ENCODE results near the gene NMT1. TPM values are rescaled to one million over a fixed set of nuclear protein-coding genes. Genes with fewer than 3 reads are reported as not detected.

The NMT1 gene
- total and polyA plus RNA-seq, 2 donors, result 39.3 to 70.7 TPM

DNA sequence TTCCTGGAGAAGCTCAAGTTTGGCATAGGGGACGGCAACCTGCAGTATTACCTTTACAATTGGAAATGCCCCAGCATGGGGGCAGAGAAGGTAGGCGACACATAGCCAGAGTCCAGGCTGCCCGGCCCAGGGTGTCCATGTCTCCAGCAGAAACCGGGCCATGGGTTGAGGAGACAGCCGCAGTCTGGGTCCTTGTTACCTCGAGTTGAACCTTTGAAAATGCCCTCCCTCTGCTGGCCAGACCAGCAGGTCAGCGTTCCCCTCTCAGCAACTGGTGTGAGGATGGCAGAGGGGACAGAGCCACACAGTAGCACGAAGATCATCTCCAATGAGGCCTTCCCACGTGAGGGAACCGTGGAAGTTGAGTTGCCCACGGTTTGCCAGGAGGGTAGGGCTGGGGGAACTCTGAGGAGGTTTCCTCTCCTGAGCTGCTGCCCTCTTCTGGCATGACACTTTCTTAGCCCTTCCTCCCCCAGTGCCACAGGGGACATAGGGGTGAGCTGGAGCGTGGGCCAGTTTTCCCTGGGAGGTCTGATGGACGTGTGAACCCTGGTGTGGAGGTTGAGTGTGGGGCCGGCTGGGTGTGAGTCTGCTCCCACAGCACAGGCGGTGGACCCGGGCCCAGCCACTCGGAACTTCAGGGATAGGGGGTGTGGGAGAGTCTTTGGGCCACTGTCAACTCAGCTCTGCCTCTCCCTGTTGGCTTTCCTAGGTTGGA is 43.9 kb downstream of the NMT1 start:
- no peak overlapping the region for H3K4me3 ChIP-seq (ENCODE audit: low read length in 2 of 2)
- H3K27ac ChIP-seq (ENCODE audit: low read depth in 1 of 2, low read length in 1 of 2), result no peak overlapping the region
- H3K27me3 ChIP-seq (ENCODE audit: control insufficient read depth in 2 of 2, insufficient read depth in 1 of 2, low read length in 1 of 2), result no peaks in the 10 kb centered on the region
- H3K4me1 ChIP-seq (ENCODE audit: control insufficient read depth in 2 of 2, insufficient read depth in 2 of 2, low read length in 2 of 2), result peaks cover 0 to 10% of the 10 kb centered on the region in 2 donors
- no peaks in the 10 kb centered on the region for H3K9me3 ChIP-seq (ENCODE audit: control insufficient read depth in 2 of 2, insufficient read depth in 1 of 2, low read length in 1 of 2)
- no peak for DNase-seq (ENCODE audit: low read depth in 6 of 9, low spot score in 9 of 9)
- 96% methylated on average over 17 of the region's 17 CpGs for WGBS
- peaks cover 81 to 82% of the 10 kb centered on the region in 2 donors for H3K36me3 ChIP-seq (ENCODE audit: control insufficient read depth in 2 of 2, insufficient read depth in 2 of 2, low read length in 1 of 2)

DNA sequence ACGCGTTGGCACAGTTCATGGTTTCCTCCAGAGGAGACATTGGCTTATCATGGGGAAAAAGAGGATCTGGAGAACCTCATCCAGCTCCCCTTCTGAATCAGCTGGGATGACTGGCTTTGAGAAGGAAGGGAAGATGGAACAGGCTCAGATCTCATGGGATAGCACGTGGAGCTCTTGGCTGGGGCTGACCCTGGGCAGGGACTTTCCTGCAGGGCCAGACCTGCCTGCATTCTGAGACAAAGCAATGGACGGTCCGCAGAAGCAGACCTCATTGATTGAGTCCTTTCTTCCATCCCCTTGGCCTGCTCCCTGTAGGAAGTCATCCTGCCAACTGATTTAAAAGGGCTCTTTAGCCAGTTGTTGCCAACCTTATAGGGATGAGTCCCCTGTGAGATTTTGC is 45.0 kb downstream of the NMT1 start:
- peaks cover 0 to 10% of the 10 kb centered on the region in 2 donors for H3K4me1 ChIP-seq (ENCODE audit: control insufficient read depth in 2 of 2, insufficient read depth in 2 of 2, low read length in 2 of 2)
- 94% methylated on average over 5 of the region's 5 CpGs for WGBS

DNA sequence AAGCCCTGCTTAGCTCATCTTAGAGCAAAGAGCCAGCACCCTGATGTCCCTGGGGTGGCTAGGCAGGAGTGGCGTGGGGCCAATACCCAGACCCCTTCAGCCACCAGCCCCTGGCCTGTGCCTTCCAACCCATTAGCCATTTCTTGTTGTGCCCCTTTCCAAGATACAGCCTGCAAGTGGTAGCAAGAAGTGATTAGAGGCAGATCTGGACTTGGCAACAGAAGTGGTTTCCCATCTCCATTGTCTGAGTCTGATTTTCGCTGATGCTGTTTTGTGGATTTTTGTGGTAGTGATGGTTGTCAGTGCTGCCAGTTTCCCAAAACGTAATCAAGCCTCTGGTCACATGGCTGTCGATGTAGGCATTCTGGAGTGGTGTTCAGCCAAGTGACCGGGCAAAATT is 45.5 kb downstream of the NMT1 start:
- WGBS, result 96% methylated on average over 5 of the region's 5 CpGs
- no peak overlapping the region for H3K27ac ChIP-seq (ENCODE audit: low read depth in 1 of 2, low read length in 1 of 2)
- peaks cover 0 to 10% of the 10 kb centered on the region in 2 donors for H3K4me1 ChIP-seq (ENCODE audit: control insufficient read depth in 2 of 2, insufficient read depth in 2 of 2, low read length in 2 of 2)
- H3K36me3 ChIP-seq (ENCODE audit: control insufficient read depth in 2 of 2, insufficient read depth in 2 of 2, low read length in 1 of 2), result peaks cover 76 to 77% of the 10 kb centered on the region in 2 donors
- no peak for DNase-seq (ENCODE audit: low read depth in 6 of 9, low spot score in 9 of 9)
- no peaks in the 10 kb centered on the region for H3K27me3 ChIP-seq (ENCODE audit: control insufficient read depth in 2 of 2, insufficient read depth in 1 of 2, low read length in 1 of 2)
- no peaks in the 10 kb centered on the region for H3K9me3 ChIP-seq (ENCODE audit: control insufficient read depth in 2 of 2, insufficient read depth in 1 of 2, low read length in 1 of 2)
- H3K4me3 ChIP-seq (ENCODE audit: low read length in 2 of 2), result no peak overlapping the region

More for the DNA sequence above, 45.0 kb downstream of the NMT1 start:
- H3K36me3 ChIP-seq (ENCODE audit: control insufficient read depth in 2 of 2, insufficient read depth in 2 of 2, low read length in 1 of 2), result peaks cover 81 to 82% of the 10 kb centered on the region in 2 donors
- H3K27me3 ChIP-seq (ENCODE audit: control insufficient read depth in 2 of 2, insufficient read depth in 1 of 2, low read length in 1 of 2), result no peaks in the 10 kb centered on the region
- no peak overlapping the region for H3K4me3 ChIP-seq (ENCODE audit: low read length in 2 of 2)
- no peak overlapping the region for H3K27ac ChIP-seq (ENCODE audit: low read depth in 1 of 2, low read length in 1 of 2)
- DNase-seq (ENCODE audit: low read depth in 6 of 9, low spot score in 9 of 9), result no peak
- H3K9me3 ChIP-seq (ENCODE audit: control insufficient read depth in 2 of 2, insufficient read depth in 1 of 2, low read length in 1 of 2), result no peaks in the 10 kb centered on the region

DNA sequence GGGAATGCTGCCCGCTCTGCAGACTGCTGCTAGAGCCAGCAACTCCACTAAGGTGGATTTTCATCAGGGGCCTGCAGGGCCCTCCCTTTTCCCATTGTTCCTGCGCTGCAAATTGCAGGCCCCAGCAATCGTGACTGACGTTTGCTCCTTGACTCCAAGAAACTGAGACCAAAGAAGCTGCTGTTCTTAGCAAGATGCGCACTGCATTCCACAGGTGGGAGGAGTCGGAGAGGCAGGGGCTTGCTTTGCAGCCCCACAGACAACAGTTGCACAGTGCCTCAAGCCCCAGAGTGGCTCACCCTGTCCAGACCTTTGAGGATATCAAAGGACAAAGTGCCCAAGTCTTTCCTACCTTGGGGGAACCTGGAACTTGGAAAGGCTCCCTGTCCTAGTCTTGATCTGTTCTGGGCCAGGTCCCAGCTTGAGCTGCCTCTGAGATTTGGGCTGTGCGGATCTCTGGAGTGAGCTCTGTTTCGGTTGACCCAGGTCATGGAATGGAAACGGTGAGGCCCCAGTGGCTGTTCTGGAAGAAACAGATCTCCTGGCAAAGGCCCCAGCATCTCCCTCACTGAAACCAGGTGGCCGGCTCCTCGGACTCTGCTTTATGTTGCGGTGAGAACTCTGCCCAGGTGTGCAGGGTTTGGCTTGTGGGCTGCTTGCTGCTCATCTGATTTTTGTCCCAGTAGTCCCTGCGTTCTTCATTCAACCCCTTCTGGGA is 46.3 kb downstream of the NMT1 start:
- Histone ChIP-seq H3K4me3 (ENCODE audit: low read length in 2 of 2) (no peak overlapping the region), H3K27me3 (ENCODE audit: control insufficient read depth in 2 of 2, insufficient read depth in 1 of 2, low read length in 1 of 2) (no peaks in the 10 kb centered on the region), H3K4me1 (ENCODE audit: control insufficient read depth in 2 of 2, insufficient read depth in 2 of 2, low read length in 2 of 2) (peaks cover 0 to 10% of the 10 kb centered on the region in 2 donors), H3K9me3 (ENCODE audit: control insufficient read depth in 2 of 2, insufficient read depth in 1 of 2, low read length in 1 of 2) (no peaks in the 10 kb centered on the region), H3K36me3 (ENCODE audit: control insufficient read depth in 2 of 2, insufficient read depth in 2 of 2, low read length in 1 of 2) (peaks cover 67 to 68% of the 10 kb centered on the region in 2 donors), H3K27ac (ENCODE audit: low read depth in 1 of 2, low read length in 1 of 2) (no peak overlapping the region)
- 92% methylated on average over 13 of the region's 13 CpGs for WGBS
- no peak for DNase-seq (ENCODE audit: low read depth in 6 of 9, low spot score in 9 of 9)

DNA sequence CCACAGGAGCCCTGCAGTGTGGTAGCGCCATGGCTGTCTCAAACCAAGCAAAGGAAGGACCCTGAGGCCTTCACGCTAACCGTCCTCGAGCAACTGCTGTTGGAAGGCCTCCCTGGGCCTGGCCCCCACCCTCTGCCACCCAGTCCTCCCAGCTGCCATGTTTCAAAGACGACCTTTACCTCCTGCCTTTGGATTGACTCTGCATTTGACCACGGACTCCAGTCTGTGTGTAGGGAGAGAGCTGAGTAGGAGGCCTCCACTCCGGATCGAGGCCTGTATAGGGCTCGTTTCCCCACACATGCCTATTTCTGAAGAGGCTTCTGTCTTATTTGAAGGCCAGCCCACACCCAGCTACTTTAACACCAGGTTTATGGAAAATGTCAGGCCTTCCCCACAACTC is 46.9 kb downstream of the NMT1 start:
- Histone ChIP-seq H3K36me3 (ENCODE audit: control insufficient read depth in 2 of 2, insufficient read depth in 2 of 2, low read length in 1 of 2) (peaks cover 61 to 62% of the 10 kb centered on the region in 2 donors), H3K27ac (ENCODE audit: low read depth in 1 of 2, low read length in 1 of 2) (no peak overlapping the region), H3K4me1 (ENCODE audit: control insufficient read depth in 2 of 2, insufficient read depth in 2 of 2, low read length in 2 of 2) (peaks cover 0 to 10% of the 10 kb centered on the region in 2 donors), H3K27me3 (ENCODE audit: control insufficient read depth in 2 of 2, insufficient read depth in 1 of 2, low read length in 1 of 2) (no peaks in the 10 kb centered on the region), H3K4me3 (ENCODE audit: low read length in 2 of 2) (no peak overlapping the region), H3K9me3 (ENCODE audit: control insufficient read depth in 2 of 2, insufficient read depth in 1 of 2, low read length in 1 of 2) (no peaks in the 10 kb centered on the region)
- 80% methylated on average over 9 of the region's 9 CpGs for WGBS
- DNase-seq (ENCODE audit: low read depth in 6 of 9, low spot score in 9 of 9), result no peak

DNA sequence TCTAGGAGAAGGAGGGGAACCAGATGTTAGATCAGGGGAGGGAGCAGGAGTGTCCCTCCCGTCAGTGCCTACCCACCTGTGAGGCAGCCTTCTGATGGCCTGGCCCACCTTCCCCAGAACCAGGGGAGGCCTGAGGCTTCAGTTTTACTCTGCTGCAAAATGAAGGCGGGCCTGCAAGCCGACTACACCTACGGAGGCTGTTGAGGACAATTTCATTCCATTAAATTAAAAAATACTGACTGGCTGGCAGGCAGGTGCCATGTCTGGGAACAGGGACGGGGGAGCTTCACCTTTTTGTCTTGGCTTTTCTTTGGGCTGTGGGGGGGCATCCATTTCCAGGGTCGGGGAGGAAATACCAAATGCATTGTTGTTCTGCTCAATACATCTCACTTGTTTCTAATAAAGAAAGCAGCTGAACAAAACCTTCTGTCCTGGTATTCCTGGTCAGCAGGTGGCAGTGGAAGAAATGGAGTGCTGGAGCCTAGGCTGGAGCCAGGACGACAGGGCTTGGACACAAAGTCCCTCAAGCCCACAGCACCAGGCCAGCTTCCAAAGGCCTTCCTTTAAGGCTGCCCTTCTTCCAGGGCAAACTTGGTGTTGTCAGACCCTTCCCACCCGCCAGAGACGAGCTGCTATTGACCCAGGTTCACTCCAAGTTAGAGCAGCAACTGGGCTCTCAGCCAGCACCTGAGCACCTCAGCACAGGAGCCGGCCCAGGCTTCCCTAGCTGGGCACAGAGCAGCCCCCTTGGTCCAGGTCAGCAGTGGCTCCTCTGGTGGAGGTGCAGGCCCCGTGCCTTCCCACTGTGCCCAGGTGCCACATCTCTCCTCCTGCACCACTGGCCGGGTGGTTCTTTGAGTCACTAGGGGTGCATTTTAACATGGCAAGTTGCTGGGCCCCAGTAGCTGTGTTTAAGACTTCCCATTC is 47.7 kb downstream of the NMT1 start:
- H3K9me3 ChIP-seq (ENCODE audit: control insufficient read depth in 2 of 2, insufficient read depth in 1 of 2, low read length in 1 of 2), result no peaks in the 10 kb centered on the region
- peaks cover 53 to 54% of the 10 kb centered on the region in 2 donors for H3K36me3 ChIP-seq (ENCODE audit: control insufficient read depth in 2 of 2, insufficient read depth in 2 of 2, low read length in 1 of 2)
- H3K27ac ChIP-seq (ENCODE audit: low read depth in 1 of 2, low read length in 1 of 2), result no peak overlapping the region
- peaks cover 0 to 10% of the 10 kb centered on the region in 2 donors for H3K4me1 ChIP-seq (ENCODE audit: control insufficient read depth in 2 of 2, insufficient read depth in 2 of 2, low read length in 2 of 2)
- DNase-seq (ENCODE audit: low read depth in 6 of 9, low spot score in 9 of 9), result no peak
- WGBS, result 94% methylated on average over 12 of the region's 12 CpGs
- no peaks in the 10 kb centered on the region for H3K27me3 ChIP-seq (ENCODE audit: control insufficient read depth in 2 of 2, insufficient read depth in 1 of 2, low read length in 1 of 2)
- H3K4me3 ChIP-seq (ENCODE audit: low read length in 2 of 2), result no peak overlapping the region

DNA sequence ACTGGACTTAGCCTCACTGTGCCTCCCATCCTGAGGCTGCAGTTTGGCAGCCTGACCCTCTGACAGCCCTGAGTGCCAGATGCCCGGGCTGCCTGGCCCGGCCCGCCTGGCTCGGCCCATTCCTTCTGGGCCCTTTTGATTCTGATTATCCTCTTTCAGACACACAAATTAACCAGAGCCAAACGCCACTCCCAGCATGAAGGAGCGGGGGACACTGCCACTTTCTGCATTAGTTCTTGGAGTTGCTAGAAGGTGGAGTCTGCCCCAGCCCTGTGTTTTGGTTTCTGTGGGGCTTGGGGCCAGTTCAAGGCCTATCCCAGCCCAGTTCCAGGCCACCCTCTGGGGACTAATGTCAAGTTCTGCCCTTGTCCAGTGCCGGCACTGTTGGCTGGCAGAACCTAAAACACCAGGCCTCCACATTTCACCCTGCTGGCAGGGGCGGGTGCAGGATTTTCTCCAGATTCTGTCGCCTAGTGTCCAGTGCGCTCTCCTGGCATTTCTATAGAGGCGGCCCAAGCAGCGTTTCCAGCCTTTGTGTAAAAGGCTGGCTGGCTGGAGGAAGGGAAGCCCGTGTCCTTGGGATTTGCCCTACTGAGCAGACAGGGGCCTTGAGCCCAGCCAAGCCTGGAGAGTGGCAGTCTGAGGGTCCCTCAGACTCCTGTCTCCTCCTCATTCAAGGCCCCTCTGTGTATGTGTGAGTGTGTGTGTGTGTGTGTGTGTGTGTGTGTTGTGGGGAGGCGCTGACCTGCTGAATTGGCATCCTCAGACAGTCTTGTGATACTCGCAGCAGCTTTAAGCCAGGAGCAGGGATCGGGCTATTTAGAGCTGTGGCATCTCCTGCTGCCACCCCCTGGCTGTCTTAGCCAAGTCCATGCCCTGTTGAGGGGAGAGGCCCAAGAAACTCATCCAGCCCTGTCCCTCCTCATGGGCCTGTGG is 49.8 kb downstream of the NMT1 start:
- Histone ChIP-seq H3K27me3 (ENCODE audit: control insufficient read depth in 2 of 2, insufficient read depth in 1 of 2, low read length in 1 of 2) (peaks cover 0 to under 1% of the 10 kb centered on the region in 2 donors), H3K4me3 (ENCODE audit: low read length in 2 of 2) (no peak overlapping the region), H3K4me1 (ENCODE audit: control insufficient read depth in 2 of 2, insufficient read depth in 2 of 2, low read length in 2 of 2) (peaks cover 0 to 10% of the 10 kb centered on the region in 2 donors), H3K9me3 (ENCODE audit: control insufficient read depth in 2 of 2, insufficient read depth in 1 of 2, low read length in 1 of 2) (no peaks in the 10 kb centered on the region), H3K27ac (ENCODE audit: low read depth in 1 of 2, low read length in 1 of 2) (no peak overlapping the region), H3K36me3 (ENCODE audit: control insufficient read depth in 2 of 2, insufficient read depth in 2 of 2, low read length in 1 of 2) (peaks cover 32 to 33% of the 10 kb centered on the region in 2 donors)
- DNase-seq (ENCODE audit: low read depth in 6 of 9, low spot score in 9 of 9), result no peak
- 96% methylated on average over 16 of the region's 16 CpGs for WGBS

DNA sequence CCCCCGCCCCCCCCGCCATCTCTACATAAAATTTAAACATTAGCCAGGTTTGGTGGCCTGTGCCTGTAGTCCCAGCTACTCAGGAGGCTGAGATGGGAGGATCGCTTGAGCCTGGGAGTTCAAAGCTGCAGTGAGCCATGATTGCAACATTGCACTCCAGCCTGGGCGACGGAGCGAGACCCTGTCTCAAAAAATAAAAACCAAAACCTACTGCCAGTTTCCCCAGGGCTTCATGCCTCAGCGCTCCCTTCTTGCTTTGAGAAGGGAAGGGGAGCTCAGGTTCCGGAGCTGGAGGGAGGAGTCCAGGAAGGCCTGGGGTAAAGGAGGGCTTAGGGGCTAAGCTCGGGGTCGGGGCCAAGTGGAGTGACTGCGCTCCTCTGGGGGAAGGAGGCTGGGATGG is 50.7 kb downstream of the NMT1 start:
- WGBS, result 94% methylated on average over 11 of the region's 11 CpGs
- H3K27ac ChIP-seq (ENCODE audit: low read depth in 1 of 2, low read length in 1 of 2), result no peak overlapping the region
- H3K4me1 ChIP-seq (ENCODE audit: control insufficient read depth in 2 of 2, insufficient read depth in 2 of 2, low read length in 2 of 2), result peaks cover 0 to 9% of the 10 kb centered on the region in 2 donors
- H3K27me3 ChIP-seq (ENCODE audit: control insufficient read depth in 2 of 2, insufficient read depth in 1 of 2, low read length in 1 of 2), result peaks cover 0 to 9% of the 10 kb centered on the region in 2 donors
- H3K9me3 ChIP-seq (ENCODE audit: control insufficient read depth in 2 of 2, insufficient read depth in 1 of 2, low read length in 1 of 2), result no peaks in the 10 kb centered on the region
- H3K4me3 ChIP-seq (ENCODE audit: low read length in 2 of 2), result no peak overlapping the region
- no peak for DNase-seq (ENCODE audit: low read depth in 6 of 9, low spot score in 9 of 9)
- H3K36me3 ChIP-seq (ENCODE audit: control insufficient read depth in 2 of 2, insufficient read depth in 2 of 2, low read length in 1 of 2), result peaks cover 23 to 24% of the 10 kb centered on the region in 2 donors

All from thymus (tissue), 11 donors.